HG02840 (cell line): ENCODE data around the gene COPS3.

ENCODE experiments used
- ATAC-seq: cut with Tn5 transposase; IDR thresholded peaks from one replicate; pipeline ENCODE4 v1.9.1; 2021; ENCODE audit warnings: mild to moderate bottlenecking, moderate library complexity, moderate number of reproducible peaks; ENCODE audit not compliant: unreplicated experiment, low FRiP score

COPS3 gene

DNA sequence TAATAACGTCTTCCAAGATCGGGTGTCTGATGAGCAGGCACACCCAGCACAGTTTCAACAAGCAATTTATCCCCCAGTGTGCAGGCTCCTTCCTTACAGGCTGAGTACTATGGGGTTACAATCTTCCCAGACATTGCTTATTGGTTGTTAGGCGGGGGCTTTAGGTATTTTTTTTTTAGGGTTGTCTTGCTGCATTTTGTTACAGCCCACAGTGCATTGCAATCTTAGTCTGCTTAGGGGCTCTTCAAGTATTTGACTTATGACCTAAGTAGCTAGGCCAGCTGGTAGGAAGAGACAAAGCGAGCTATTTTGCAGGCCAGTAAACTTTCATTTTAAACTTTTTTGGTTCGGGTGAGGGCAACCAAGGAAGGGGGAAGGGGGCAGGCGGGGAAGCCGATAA is 80.7 kb downstream of the COPS3 start:
- ATAC-seq, result no peak

DNA sequence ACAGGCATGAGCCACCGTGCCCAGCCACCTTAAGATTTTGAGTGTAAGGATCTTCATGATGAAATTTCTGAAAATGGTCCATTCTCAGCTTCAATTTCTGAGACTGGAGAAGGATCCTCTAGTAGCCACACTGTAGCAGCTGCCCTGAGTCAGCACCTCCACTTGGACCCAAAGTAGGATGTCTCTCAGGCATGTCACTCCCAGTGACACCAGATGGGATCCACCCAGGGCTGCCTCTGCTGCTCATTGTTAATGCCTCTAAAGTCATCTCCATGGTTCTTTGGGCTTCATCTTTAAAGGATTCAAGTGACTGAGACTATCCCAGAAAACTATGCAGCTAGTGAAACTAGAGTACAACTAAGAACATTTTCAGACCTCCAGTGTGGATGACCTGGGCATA is 82.8 kb downstream of the COPS3 start:
- no peak for ATAC-seq

DNA sequence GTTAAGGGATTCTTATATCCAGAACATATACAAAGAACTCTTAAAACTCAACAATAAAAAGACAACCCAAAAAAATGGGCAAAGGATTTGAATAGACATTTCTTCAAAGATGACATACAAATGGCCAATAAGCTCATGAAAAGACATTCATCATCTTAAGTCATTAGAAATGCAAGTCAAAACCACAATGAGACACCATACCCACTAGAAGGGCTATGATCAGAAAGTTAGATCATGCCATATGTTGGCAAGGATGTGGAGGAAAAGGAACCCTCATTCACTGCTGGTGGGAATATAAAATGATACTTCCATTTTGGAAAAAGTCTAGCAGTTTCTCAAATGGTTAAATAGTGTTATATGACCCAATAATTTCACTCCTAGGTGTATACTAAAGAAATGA is 84.3 kb downstream of the COPS3 start:
- ATAC-seq, result no peak
